Fibroblast of mammary gland (primary cell): ENCODE data around the gene ADTRP.

ENCODE experiments used
- DNase-seq: peaks from one replicate; pipeline ENCODE4 v3.0.0-alpha.2; 2010; ENCODE audit warnings: low read depth
- H3K4me3 ChIP-seq: 2 replicates; pipeline ENCODE4 v1.5.1; 2011; ENCODE audit warnings: low read depth, mild to moderate bottlenecking, low read length, moderate library complexity; ENCODE audit not compliant: control insufficient read depth
- CTCF ChIP-seq: conservative IDR thresholded peaks from 2 replicates; pipeline ENCODE4 v1.5.1; 2011; ENCODE audit warnings: low read depth, low read length, inconsistent platforms; ENCODE audit not compliant: control insufficient read depth, insufficient read depth

Gene ADTRP

GRCh38 chr6:11740875-11741274, 37.7 kb downstream of the ADTRP start:
- DNase-seq: no peak
- TF ChIP-seq CTCF: no peak
- H3K4me3 ChIP-seq: no peak overlapping the region

GRCh38 chr6:11738661-11739375, 39.8 kb downstream of the ADTRP start:
- no peak for DNase-seq
- no peak for TF ChIP-seq CTCF
- no peak overlapping the region for H3K4me3 ChIP-seq

GRCh38 chr6:11738234-11738633, 40.4 kb downstream of the ADTRP start:
- no peak overlapping the region for H3K4me3 ChIP-seq
- TF ChIP-seq CTCF: no peak
- DNase-seq: no peak

GRCh38 chr6:11736601-11737000, 42.0 kb downstream of the ADTRP start:
- no peak for TF ChIP-seq CTCF
- DNase-seq: no peak
- no peak overlapping the region for H3K4me3 ChIP-seq

GRCh38 chr6:11734861-11735613, 43.6 kb downstream of the ADTRP start:
- DNase-seq: no peak
- no peak for TF ChIP-seq CTCF
- no peak overlapping the region for H3K4me3 ChIP-seq

- no peak for TF ChIP-seq CTCF
- peak; percentile 96 for DNase-seq
- no peak overlapping the region for H3K4me3 ChIP-seq
Measured at GRCh38 chr6:11732036-11732631, 46.5 kb downstream of the ADTRP start.
